Naive B cell (primary cell): ENCODE measurements around the gene RNASE3. TPM values are rescaled to one million over a fixed set of nuclear protein-coding genes. Genes with fewer than 3 reads are reported as not detected.
"Not testable (repeated sequence)": the region's sequence is repeated elsewhere in the genome, so short reads cannot be mapped to it uniquely, and the experiment has no call there.

Experiments
- ATAC-seq, 2 donors: fragments of 150-1000 bp; cut with Tn5 transposase; 2 replicates each; pipeline ENCODE4 v1.10.0; 2021; ENCODE audit warnings: low read depth in 2 of 2, mild to moderate bottlenecking in 2 of 2, moderate library complexity in 2 of 2
- DNase-seq: peaks from one replicate; pipeline ENCODE4 v3.0.0; 2022
- H3K27ac Mint-ChIP-seq, 6 donors: one replicate each; pipeline ENCODE4 v1.8.0; 2020 to 2022; ENCODE audit warnings: mild to moderate bottlenecking in 6 of 6, mixed read lengths in 6 of 6, moderate library complexity in 5 of 6, inconsistent platforms in 2 of 6
- H3K27me3 Mint-ChIP-seq, 3 donors: one replicate each; pipeline ENCODE4 v1.8.0; 2021 to 2022; ENCODE audit warnings: mixed read lengths in 3 of 3, mild to moderate bottlenecking in 1 of 3
- H3K36me3 Mint-ChIP-seq, 2 donors: one replicate each; pipeline ENCODE4 v1.8.0; 2020 to 2022; ENCODE audit warnings: mixed read lengths in 2 of 2, inconsistent platforms in 1 of 2, mild to moderate bottlenecking in 1 of 2
- H3K4me1 Mint-ChIP-seq, 3 donors: one replicate each; pipeline ENCODE4 v1.8.0; 2020 to 2022; ENCODE audit warnings: mixed read lengths in 3 of 3, inconsistent platforms in 1 of 3, mild to moderate bottlenecking in 1 of 3, moderate library complexity in 1 of 3
- H3K4me3 Mint-ChIP-seq, 8 donors: one replicate each; pipeline ENCODE4 v1.8.0; 2020 to 2022; ENCODE audit warnings: mild to moderate bottlenecking in 8 of 8, mixed read lengths in 8 of 8, moderate library complexity in 8 of 8, inconsistent platforms in 2 of 8
- H3K9me3 Mint-ChIP-seq, 7 donors: one replicate each; pipeline ENCODE4 v1.8.0; 2020 to 2022; ENCODE audit warnings: mixed read lengths in 7 of 7, mild to moderate bottlenecking in 5 of 7, inconsistent platforms in 2 of 7, moderate library complexity in 1 of 7
- polyA plus RNA-seq, 6 donors: library from polyadenylated mRNA; unstranded; fragments of 300-500 nt; fragmentation: Illumina TruSeq; gene quantifications; one replicate each; pipeline ENCODE4 v1.2.3, GENCODE V29; 2021; ENCODE audit warnings: low read depth in 6 of 6

The RNASE3 gene
- not detected for polyA plus RNA-seq

GRCh38 chr14:20891126-20891825 is at the start of gene RNASE3:
Gene RNASE3, plus strand, starts transcription at chr14:20891385. Its CDS starts 302 bp downstream, at chr14:20891687.
- peak within 1 kb of the TSS in 1 of 6 donors; percentile 18 for H3K27ac Mint-ChIP-seq
- H3K36me3 Mint-ChIP-seq, H3K4me3 Mint-ChIP-seq, DNase-seq, H3K4me1 Mint-ChIP-seq, H3K9me3 Mint-ChIP-seq, ATAC-seq: not testable (repeated sequence)
- peaks cover 62 to 69% (median 63%) of the 10 kb centered on the region in 3 donors for H3K27me3 Mint-ChIP-seq

- Mint-ChIP-seq H3K4me3 (peak overlapping the region in 1 of 8 donors; percentile 51), H3K27me3 (no peaks in the 10 kb centered on the region), H3K36me3 (no peaks in the 10 kb centered on the region), H3K27ac (peak overlapping the region in 1 of 6 donors; percentile 28), H3K9me3 (no peaks in the 10 kb centered on the region), H3K4me1 (peaks cover 14 to 19% (median 19%) of the 10 kb centered on the region in 3 donors)
- no peak for ATAC-seq
- no peak for DNase-seq
Measured at GRCh38 chr14:20846560-20846959, 44.6 kb upstream of the RNASE3 start.

- Mint-ChIP-seq H3K27ac (peak overlapping the region in 3 of 6 donors; percentile 75 to 92 (median 76)), H3K4me1 (peaks cover 14 to 19% (median 16%) of the 10 kb centered on the region in 3 donors), H3K27me3 (no peaks in the 10 kb centered on the region), H3K36me3 (no peaks in the 10 kb centered on the region), H3K4me3 (peak overlapping the region in 1 of 8 donors; percentile 0), H3K9me3 (no peaks in the 10 kb centered on the region)
- no peak for ATAC-seq
- DNase-seq: no peak
Measured at GRCh38 chr14:20848316-20848954, 42.8 kb upstream of the RNASE3 start.

GRCh38 chr14:20848955-20849570 is 42.1 kb upstream of the RNASE3 start:
- peaks cover 14 to 19% (median 16%) of the 10 kb centered on the region in 3 donors for H3K4me1 Mint-ChIP-seq
- H3K27ac Mint-ChIP-seq: peak overlapping the region in 1 of 6 donors; percentile 75
- no peaks in the 10 kb centered on the region for H3K27me3 Mint-ChIP-seq
- no peak for DNase-seq
- no peaks in the 10 kb centered on the region for H3K9me3 Mint-ChIP-seq
- H3K36me3 Mint-ChIP-seq: no peaks in the 10 kb centered on the region
- no peak overlapping the region for H3K4me3 Mint-ChIP-seq
- no peak for ATAC-seq

GRCh38 chr14:20853042-20853441 is 38.1 kb upstream of the RNASE3 start:
- H3K4me1 Mint-ChIP-seq: peaks cover 4 to 34% (median 21%) of the 10 kb centered on the region in 3 donors
- no peak for DNase-seq
- no peak overlapping the region for H3K4me3 Mint-ChIP-seq
- no peaks in the 10 kb centered on the region for H3K36me3 Mint-ChIP-seq
- H3K9me3 Mint-ChIP-seq: no peaks in the 10 kb centered on the region
- no peak overlapping the region for H3K27ac Mint-ChIP-seq
- ATAC-seq: no peak
- peaks cover 0 to 6% (median 4%) of the 10 kb centered on the region in 3 donors for H3K27me3 Mint-ChIP-seq

GRCh38 chr14:20855652-20856291 is 35.4 kb upstream of the RNASE3 start:
- peaks cover 0 to 25% (median 14%) of the 10 kb centered on the region in 3 donors for H3K4me1 Mint-ChIP-seq
- no peaks in the 10 kb centered on the region for H3K36me3 Mint-ChIP-seq
- H3K27ac Mint-ChIP-seq: no peak overlapping the region
- ATAC-seq (peak; percentile 99), DNase-seq (peak; percentile 81)
- H3K9me3 Mint-ChIP-seq: no peaks in the 10 kb centered on the region
- peaks cover 14 to 24% (median 22%) of the 10 kb centered on the region in 3 donors for H3K27me3 Mint-ChIP-seq
- H3K4me3 Mint-ChIP-seq: no peak overlapping the region

GRCh38 chr14:20857207-20857606 is 34.0 kb upstream of the RNASE3 start:
- Mint-ChIP-seq H3K36me3 (no peaks in the 10 kb centered on the region), H3K27ac (peak overlapping the region in 2 of 6 donors; percentile 53 to 61)

GRCh38 chr14:20857630-20858261 is 33.4 kb upstream of the RNASE3 start:
- peaks cover 0 to 4% (median 0%) of the 10 kb centered on the region in 7 donors for H3K9me3 Mint-ChIP-seq
- DNase-seq: peak; percentile 61
- no peak overlapping the region for H3K4me3 Mint-ChIP-seq
- peak overlapping the region in 2 of 6 donors; percentile 21 to 30 for H3K27ac Mint-ChIP-seq
- peak; percentile 34 to 39 for ATAC-seq
- no peaks in the 10 kb centered on the region for H3K36me3 Mint-ChIP-seq
- peaks cover 0 to 25% (median 14%) of the 10 kb centered on the region in 3 donors for H3K4me1 Mint-ChIP-seq
- peaks cover 15 to 44% (median 35%) of the 10 kb centered on the region in 3 donors for H3K27me3 Mint-ChIP-seq

More at GRCh38 chr14:20857207-20857606, 34.0 kb upstream of the RNASE3 start:
- Mint-ChIP-seq H3K4me3 (no peak overlapping the region), H3K4me1 (peaks cover 0 to 25% (median 14%) of the 10 kb centered on the region in 3 donors), H3K27me3 (peaks cover 14 to 38% (median 30%) of the 10 kb centered on the region in 3 donors), H3K9me3 (peaks cover 0 to 4% (median 0%) of the 10 kb centered on the region in 7 donors)
- ATAC-seq: no peak
- no peak for DNase-seq

- DNase-seq (no peak), ATAC-seq (no peak)
- peaks cover 0 to 4% (median 0%) of the 10 kb centered on the region in 7 donors for H3K9me3 Mint-ChIP-seq
- no peaks in the 10 kb centered on the region for H3K36me3 Mint-ChIP-seq
- H3K27ac Mint-ChIP-seq: peak overlapping the region in 1 of 6 donors; percentile 72
- no peaks in the 10 kb centered on the region for H3K4me1 Mint-ChIP-seq
- H3K27me3 Mint-ChIP-seq: peaks cover 23 to 59% (median 42%) of the 10 kb centered on the region in 3 donors
- no peak overlapping the region for H3K4me3 Mint-ChIP-seq
Measured at GRCh38 chr14:20866194-20866593, 25.0 kb upstream of the RNASE3 start.

- H3K27me3 Mint-ChIP-seq: peaks cover 25 to 56% (median 40%) of the 10 kb centered on the region in 3 donors
- H3K9me3 Mint-ChIP-seq: no peaks in the 10 kb centered on the region
- no peak overlapping the region for H3K27ac Mint-ChIP-seq
- H3K36me3 Mint-ChIP-seq: no peaks in the 10 kb centered on the region
- DNase-seq (no peak), ATAC-seq (no peak)
- H3K4me1 Mint-ChIP-seq: no peaks in the 10 kb centered on the region
- no peak overlapping the region for H3K4me3 Mint-ChIP-seq
Measured at GRCh38 chr14:20866963-20867362, 24.2 kb upstream of the RNASE3 start.

GRCh38 chr14:20873370-20874177 is 17.6 kb upstream of the RNASE3 start:
- H3K4me3 Mint-ChIP-seq: peak overlapping the region in 1 of 8 donors; percentile 45
- H3K4me1 Mint-ChIP-seq: peaks cover 6 to 21% (median 7%) of the 10 kb centered on the region in 3 donors
- ATAC-seq: peak; percentile 76 to 85
- peak; percentile 55 for DNase-seq
- peaks cover 0 to 5% of the 10 kb centered on the region in 2 donors for H3K36me3 Mint-ChIP-seq
- H3K9me3 Mint-ChIP-seq: peaks cover 0 to 8% (median 5%) of the 10 kb centered on the region in 7 donors
- H3K27me3 Mint-ChIP-seq: peaks cover 11 to 40% (median 22%) of the 10 kb centered on the region in 3 donors
- peak overlapping the region in 3 of 6 donors; percentile 13 to 67 (median 19) for H3K27ac Mint-ChIP-seq

GRCh38 chr14:20877016-20877415 is 14.2 kb upstream of the RNASE3 start:
- H3K36me3 Mint-ChIP-seq: peaks cover 0 to 7% of the 10 kb centered on the region in 2 donors
- DNase-seq (no peak), ATAC-seq (no peak)
- H3K4me3 Mint-ChIP-seq: no peak overlapping the region
- H3K27me3 Mint-ChIP-seq: peaks cover 5 to 18% (median 18%) of the 10 kb centered on the region in 3 donors
- H3K9me3 Mint-ChIP-seq: peaks cover 0 to 10% (median 6%) of the 10 kb centered on the region in 7 donors
- no peak overlapping the region for H3K27ac Mint-ChIP-seq
- H3K4me1 Mint-ChIP-seq: peaks cover 11 to 46% (median 17%) of the 10 kb centered on the region in 3 donors
